ENCODE data around the gene ANKUB1.

Gene ANKUB1

GRCh38 chr3:149806171-149806778 is 13.9 kb upstream of the ANKUB1 start:
- no peak for TF ChIP-seq CTCF (IDR thresholded peaks at IDR 0.05; ENCODE audit: low read depth, low read length)
- no peak for DNase-seq
- Histone ChIP-seq H3K27ac (no peak overlapping the region), H3K36me3 (no peaks in the 10 kb centered on the region), H3K9me3 (ENCODE audit: severe bottlenecking) (no peaks in the 10 kb centered on the region), H3K27me3 (ENCODE audit: insufficient read depth, low read depth, severe bottlenecking) (no peaks in the 10 kb centered on the region), H3K4me3 (ENCODE audit: low read depth, low read length) (no peak overlapping the region)

GRCh38 chr3:149801639-149802038 is 9.3 kb upstream of the ANKUB1 start:
- Histone ChIP-seq H3K27me3 (ENCODE audit: insufficient read depth, low read depth, severe bottlenecking) (no peaks in the 10 kb centered on the region), H3K4me3 (ENCODE audit: low read depth, low read length) (no peak overlapping the region), H3K9me3 (ENCODE audit: severe bottlenecking) (no peaks in the 10 kb centered on the region), H3K36me3 (no peaks in the 10 kb centered on the region), H3K27ac (no peak overlapping the region)
- DNase-seq: no peak
- TF ChIP-seq CTCF (IDR thresholded peaks at IDR 0.05; ENCODE audit: low read depth, low read length): no peak

GRCh38 chr3:149801195-149801594 is 8.8 kb upstream of the ANKUB1 start:
- DNase-seq: no peak
- Histone ChIP-seq H3K27ac (no peak overlapping the region), H3K27me3 (ENCODE audit: insufficient read depth, low read depth, severe bottlenecking) (no peaks in the 10 kb centered on the region), H3K4me3 (ENCODE audit: low read depth, low read length) (no peak overlapping the region), H3K36me3 (no peaks in the 10 kb centered on the region), H3K9me3 (ENCODE audit: severe bottlenecking) (no peaks in the 10 kb centered on the region)
- TF ChIP-seq CTCF (IDR thresholded peaks at IDR 0.05; ENCODE audit: low read depth, low read length): no peak

GRCh38 chr3:149800693-149801092 is 8.3 kb upstream of the ANKUB1 start:
- TF ChIP-seq CTCF (IDR thresholded peaks at IDR 0.05; ENCODE audit: low read depth, low read length): no peak
- DNase-seq: no peak
- Histone ChIP-seq H3K4me3 (ENCODE audit: low read depth, low read length) (no peak overlapping the region), H3K9me3 (ENCODE audit: severe bottlenecking) (no peaks in the 10 kb centered on the region), H3K27ac (no peak overlapping the region), H3K27me3 (ENCODE audit: insufficient read depth, low read depth, severe bottlenecking) (no peaks in the 10 kb centered on the region), H3K36me3 (no peaks in the 10 kb centered on the region)

GRCh38 chr3:149796026-149796425 is 3.7 kb upstream of the ANKUB1 start:
- no peak overlapping the region for H3K4me3 ChIP-seq (ENCODE audit: low read depth, low read length)
- no peak for TF ChIP-seq CTCF (IDR thresholded peaks at IDR 0.05; ENCODE audit: low read depth, low read length)
- H3K36me3 ChIP-seq: no peaks in the 10 kb centered on the region
- no peaks in the 10 kb centered on the region for H3K9me3 ChIP-seq (ENCODE audit: severe bottlenecking)
- no peaks in the 10 kb centered on the region for H3K27me3 ChIP-seq (ENCODE audit: insufficient read depth, low read depth, severe bottlenecking)
- no peak for DNase-seq
- no peak overlapping the region for H3K27ac ChIP-seq

- Histone ChIP-seq H3K27ac (no peak overlapping the region), H3K36me3 (no peaks in the 10 kb centered on the region), H3K27me3 (ENCODE audit: insufficient read depth, low read depth, severe bottlenecking) (no peaks in the 10 kb centered on the region), H3K4me3 (ENCODE audit: low read depth, low read length) (no peak overlapping the region), H3K9me3 (ENCODE audit: severe bottlenecking) (no peaks in the 10 kb centered on the region)
- no peak for TF ChIP-seq CTCF (IDR thresholded peaks at IDR 0.05; ENCODE audit: low read depth, low read length)
- no peak for DNase-seq
Measured at GRCh38 chr3:149790698-149791097, 1.7 kb downstream of the ANKUB1 start.

Measured in WERI-Rb-1 (cell line).